Activated CD4-positive, alpha-beta memory T cell treated with anti-CD3 and anti-CD28 coated beads, Interleukin-2, amount 10 ng/mL, durations not matched to agents 7 days and 5 days (primary cell): ENCODE data around the gene ZFP36L1. TPM values are rescaled to one million over a fixed set of nuclear protein-coding genes. Genes with fewer than 3 reads are reported as not detected.

Experiments
- CTCF ChIA-PET: fragments of 350-600 bp; sonication (Branson Sonifier 250); formaldehyde crosslinking; loops from one replicate; lab custom pipeline; 2021; ENCODE audit warnings: antibody characterized with exemption, inconsistent platforms; lab: Charles Lee
- POLR2A ChIA-PET: fragments of 350-600 bp; sonication (Branson Sonifier 250); formaldehyde crosslinking; loops from one replicate; lab custom pipeline; 2021; ENCODE audit warnings: antibody characterized with exemption; lab: Charles Lee
- DNase-seq: peaks from one replicate; pipeline ENCODE4 v3.0.0-alpha.2; 2020
- H3K27ac Mint-ChIP-seq: one replicate; pipeline ENCODE4 v1.8.0; 2021; ENCODE audit warnings: mild to moderate bottlenecking, mixed read lengths
- H3K27me3 Mint-ChIP-seq: one replicate; pipeline ENCODE4 v1.8.0; 2021; ENCODE audit warnings: mixed read lengths
- H3K36me3 Mint-ChIP-seq: one replicate; pipeline ENCODE4 v1.8.0; 2021; ENCODE audit warnings: low read depth, mixed read lengths
- H3K4me1 Mint-ChIP-seq: one replicate; pipeline ENCODE4 v1.8.0; 2021; ENCODE audit warnings: mixed read lengths
- H3K4me3 Mint-ChIP-seq: one replicate; pipeline ENCODE4 v1.8.0; 2021; ENCODE audit warnings: mild to moderate bottlenecking, mixed read lengths
- H3K9me3 Mint-ChIP-seq: one replicate; pipeline ENCODE4 v1.8.0; 2021; ENCODE audit warnings: mixed read lengths
- total RNA-seq, 2 experiments: library from RNA; stranded (reverse); gene quantifications; one replicate each; pipeline ENCODE4 v1.2.3, GENCODE V29; 2021

ZFP36L1 gene
- total RNA-seq, 2 experiments from 2014 or later: 96.1 to 103 TPM

DNA sequence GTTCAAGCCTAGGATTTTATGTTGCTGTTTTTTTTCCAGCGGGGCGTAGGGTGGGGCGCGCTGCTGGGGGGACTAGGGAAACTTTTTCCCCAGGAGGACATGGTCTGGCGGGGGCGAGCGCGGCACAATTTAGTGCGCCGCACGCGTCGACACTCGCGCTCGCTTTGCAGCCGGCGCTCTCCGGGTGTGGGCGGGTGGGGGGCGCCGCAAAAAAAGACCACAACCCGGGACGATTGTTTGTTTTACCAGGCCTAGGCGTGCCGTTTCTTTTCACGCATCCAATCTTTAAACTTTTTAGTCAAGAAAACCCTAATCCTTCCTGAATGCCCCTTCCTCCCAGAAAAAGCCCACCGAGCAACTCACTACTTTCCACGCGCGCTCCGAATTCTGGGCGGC, 865 bp upstream of the ZFP36L1 start:
- CTCF ChIA-PET: interaction anchor here (1.3 to 7.1 kb wide), 4 partner anchors 13 to 545 kb away, joined by 3 to 178 read pairs (median 86); no protein-coding TSS in a partner anchor
- Mint-ChIP-seq H3K4me3 (peak overlapping the region; percentile 92), H3K9me3 (no peaks in the 10 kb centered on the region), H3K4me1 (peaks cover 47% of the 10 kb centered on the region), H3K27ac (peak overlapping the region; percentile 100), H3K36me3 (peaks cover 54% of the 10 kb centered on the region), H3K27me3 (no peaks in the 10 kb centered on the region)
- POLR2A ChIA-PET: interaction anchor here (0.6 to 12.6 kb wide), 19 partner anchors 8 to 1098 kb away, joined by 3 to 496 read pairs (median 5); partner anchors contain the start of genes ERH, RDH11 and ZFYVE26
- no peak for DNase-seq

DNA sequence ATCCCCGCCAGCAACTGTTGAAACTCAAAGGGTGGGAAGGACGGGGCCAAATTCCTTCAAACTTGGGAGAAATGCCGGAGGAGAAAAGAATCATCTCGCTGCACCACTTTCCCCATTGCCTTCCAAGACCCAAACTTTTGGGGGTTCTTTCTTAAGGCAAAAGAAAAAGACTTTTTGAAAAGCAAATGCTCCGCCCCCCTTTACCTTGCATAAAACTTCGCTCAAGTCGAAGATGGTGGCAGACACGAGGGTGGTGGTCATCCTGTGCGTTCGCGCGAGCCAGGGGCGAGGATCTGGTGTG, 239 bp downstream of the ZFP36L1 start:
- Mint-ChIP-seq H3K27me3 (no peaks in the 10 kb centered on the region), H3K9me3 (no peaks in the 10 kb centered on the region), H3K36me3 (peaks cover 64% of the 10 kb centered on the region), H3K4me3 (peak overlapping the region; percentile 92), H3K4me1 (peaks cover 52% of the 10 kb centered on the region), H3K27ac (peak overlapping the region; percentile 100)
- ChIA-PET POLR2A (interaction anchor here (0.6 to 12.6 kb wide), 24 partner anchors 10 to 1097 kb away, joined by 3 to 496 read pairs (median 5); partner anchors contain the start of genes RDH11 and ZFYVE26), CTCF (interaction anchor here (0.7 to 7.1 kb wide), 6 partner anchors 11 to 911 kb away, joined by 3 to 178 read pairs (median 24); no protein-coding TSS in a partner anchor)
- no peak for DNase-seq

DNA sequence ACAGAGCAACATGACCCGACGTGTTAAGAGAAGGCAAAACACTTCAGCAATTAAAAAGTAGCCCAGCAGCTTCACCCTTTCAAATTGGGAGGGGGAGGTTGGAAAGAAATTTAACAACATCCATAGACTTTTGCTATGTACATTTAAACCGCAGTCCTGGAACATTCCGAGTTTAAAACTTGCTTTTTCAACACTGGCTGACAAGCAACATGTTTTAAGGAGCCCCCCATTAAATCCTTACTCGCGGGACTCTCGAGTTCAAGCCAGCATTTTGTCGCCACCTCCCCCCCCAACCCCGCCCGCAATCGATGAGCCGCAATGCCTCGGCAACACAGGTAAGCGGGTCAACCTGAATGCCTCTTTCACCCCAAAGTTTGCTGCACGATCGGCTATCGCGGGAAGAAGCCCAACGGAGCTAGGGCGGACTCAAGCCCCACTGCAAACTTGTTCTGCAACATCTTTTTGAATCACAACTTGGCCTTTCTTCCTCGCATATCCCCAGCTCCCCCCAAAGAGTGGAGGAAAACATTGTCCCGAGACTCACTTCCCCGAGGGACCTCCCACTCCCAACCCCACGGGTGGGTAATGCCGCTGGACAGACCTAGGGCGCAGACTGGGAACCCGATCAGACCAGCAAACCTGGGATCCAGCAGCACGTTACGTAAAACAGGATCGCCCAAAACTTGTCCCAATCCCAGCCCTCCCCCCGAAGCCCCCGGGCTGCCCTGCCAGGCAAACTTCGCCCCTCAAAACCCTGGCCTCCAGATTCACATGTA, 777 bp downstream of the ZFP36L1 start:
- CTCF ChIA-PET: interaction anchor here (0.7 to 7.1 kb wide), 9 partner anchors 11 to 911 kb away, joined by 3 to 178 read pairs (median 4); no protein-coding TSS in a partner anchor
- Mint-ChIP-seq H3K36me3 (peaks cover 69% of the 10 kb centered on the region), H3K4me1 (peaks cover 52% of the 10 kb centered on the region), H3K27me3 (no peaks in the 10 kb centered on the region), H3K27ac (peak overlapping the region; percentile 100), H3K4me3 (peak overlapping the region; percentile 92), H3K9me3 (no peaks in the 10 kb centered on the region)
- POLR2A ChIA-PET: interaction anchor here (0.6 to 12.6 kb wide), 22 partner anchors 10 to 976 kb away, joined by 3 to 496 read pairs (median 5); partner anchors contain the start of gene ZFYVE26
- DNase-seq: peak; percentile 58

DNA sequence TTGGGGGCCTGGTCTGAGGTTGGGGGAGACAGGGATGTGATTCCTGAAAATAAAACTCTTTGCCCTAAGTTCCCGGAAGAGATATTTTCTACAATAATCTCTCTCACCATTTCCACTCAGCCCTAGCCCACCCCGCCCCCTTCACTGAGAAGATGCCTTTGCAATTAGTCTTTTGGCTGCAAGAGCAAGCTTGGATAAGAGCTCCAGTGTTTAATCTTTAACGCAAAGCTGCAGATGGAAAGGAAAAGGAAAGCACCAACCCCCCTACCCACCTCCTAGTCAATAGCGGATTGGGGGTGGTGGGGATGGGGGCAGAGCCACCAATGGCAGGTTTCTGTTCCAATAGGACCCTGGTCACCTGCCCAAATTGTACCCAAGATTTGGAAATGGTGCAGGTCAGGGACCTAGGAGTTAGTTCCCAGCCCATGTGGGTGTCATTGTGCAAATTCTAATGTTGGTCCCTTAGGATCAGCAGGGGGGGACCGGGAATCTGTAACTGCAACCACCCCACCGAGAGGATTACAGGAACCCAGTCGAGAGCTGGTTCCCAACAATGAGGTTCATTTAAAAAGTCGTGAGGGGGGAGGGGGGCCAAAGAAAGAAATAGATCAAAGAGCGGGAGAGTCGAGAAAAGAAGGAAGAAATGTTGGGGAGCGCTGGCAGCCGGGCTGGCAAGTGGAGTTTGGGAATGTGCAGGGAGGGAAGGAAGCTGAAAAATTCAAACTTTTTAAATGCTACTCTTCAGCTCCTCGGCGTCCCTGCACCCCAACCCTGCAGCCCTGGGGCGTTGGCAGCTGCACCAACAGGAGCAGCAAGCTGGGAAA, 1.6 kb downstream of the ZFP36L1 start:
- peak; percentile 36 for DNase-seq
- H3K27ac Mint-ChIP-seq: peak overlapping the region; percentile 100
- no peaks in the 10 kb centered on the region for H3K27me3 Mint-ChIP-seq
- peaks cover 71% of the 10 kb centered on the region for H3K36me3 Mint-ChIP-seq
- CTCF ChIA-PET: interaction anchor here (0.6 to 7.1 kb wide), 12 partner anchors 10 to 908 kb away, joined by 3 to 178 read pairs (median 6); no protein-coding TSS in a partner anchor
- POLR2A ChIA-PET: interaction anchor here (0.6 to 12.6 kb wide), 21 partner anchors 10 to 971 kb away, joined by 3 to 496 read pairs (median 6); no protein-coding TSS in a partner anchor
- H3K9me3 Mint-ChIP-seq: no peaks in the 10 kb centered on the region
- H3K4me3 Mint-ChIP-seq: peak overlapping the region; percentile 92
- peaks cover 52% of the 10 kb centered on the region for H3K4me1 Mint-ChIP-seq

DNA sequence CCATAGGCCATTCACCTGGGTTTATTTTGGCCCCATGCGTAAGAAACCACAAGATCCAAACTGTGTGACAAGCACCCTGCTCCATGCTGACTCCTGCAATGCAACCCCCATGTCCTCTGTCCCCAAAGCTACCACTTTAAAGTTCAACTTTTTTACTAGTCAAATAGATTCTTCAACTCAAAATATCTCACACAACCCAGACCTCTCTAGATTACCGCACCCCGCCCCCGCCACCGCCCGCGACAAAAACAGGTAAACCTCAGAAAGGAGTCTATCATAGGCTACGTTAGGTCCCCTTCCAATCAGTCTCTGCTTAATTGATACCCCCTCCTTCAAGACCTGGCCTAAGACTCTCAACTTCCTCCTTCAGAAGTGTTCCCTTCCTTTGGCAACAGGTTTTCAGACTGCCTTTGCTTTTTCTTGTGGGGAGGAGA, 2.2 kb downstream of the ZFP36L1 start:
- Mint-ChIP-seq H3K9me3 (no peaks in the 10 kb centered on the region), H3K4me1 (peaks cover 55% of the 10 kb centered on the region)

DNA sequence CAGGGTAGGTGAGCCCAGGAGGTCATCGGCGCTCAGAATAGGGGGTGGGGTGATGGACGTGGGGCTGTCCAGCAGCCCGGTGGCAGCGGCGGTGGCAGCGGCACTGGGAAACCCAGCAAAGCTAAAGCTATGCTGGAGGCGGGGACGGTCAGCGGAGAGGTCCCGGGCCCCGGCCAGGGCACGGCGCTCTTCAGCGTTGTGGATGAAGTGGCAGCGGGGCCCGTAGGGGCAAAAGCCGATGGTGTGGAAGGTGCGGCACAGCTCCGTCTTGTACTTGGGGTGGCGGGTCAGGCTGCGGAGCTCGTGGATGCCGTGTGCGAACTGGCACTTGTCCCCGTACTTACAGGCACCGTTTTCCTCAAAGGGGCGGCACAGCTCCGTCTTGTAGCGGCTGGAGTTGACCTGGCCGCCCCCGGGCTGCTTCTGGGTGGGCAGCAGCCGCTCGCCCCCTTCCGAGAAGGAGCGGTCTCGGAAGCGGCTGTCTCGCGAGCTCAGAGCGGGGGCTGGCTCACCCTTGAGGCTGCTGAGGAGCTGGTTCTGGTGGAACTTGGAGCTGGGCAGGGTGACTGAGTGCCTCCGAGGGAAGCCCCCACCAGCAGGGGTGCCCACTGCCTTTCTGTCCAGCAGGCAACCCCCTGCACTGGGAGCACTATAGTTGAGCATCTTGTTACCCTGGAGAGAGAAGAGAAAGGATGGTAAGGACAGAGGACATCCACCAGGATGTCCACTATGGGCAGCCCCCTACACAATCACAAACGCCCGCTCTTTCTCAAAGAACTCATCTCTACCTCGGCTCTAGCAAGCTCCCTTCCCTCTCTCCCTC, 2.8 kb downstream of the ZFP36L1 start:
- ChIA-PET CTCF (interaction anchor here (0.6 to 7.1 kb wide), 30 partner anchors 9 to 846 kb away, joined by 3 to 178 read pairs (median 5); no protein-coding TSS in a partner anchor), POLR2A (interaction anchor here (0.6 to 12.6 kb wide), 25 partner anchors 9 to 970 kb away, joined by 3 to 496 read pairs (median 5); no protein-coding TSS in a partner anchor)
- H3K27me3 Mint-ChIP-seq: no peaks in the 10 kb centered on the region
- peaks cover 71% of the 10 kb centered on the region for H3K36me3 Mint-ChIP-seq
- peak; percentile 38 for DNase-seq
- peak overlapping the region; percentile 92 for H3K4me3 Mint-ChIP-seq
- peaks cover 61% of the 10 kb centered on the region for H3K4me1 Mint-ChIP-seq
- H3K9me3 Mint-ChIP-seq: no peaks in the 10 kb centered on the region
- H3K27ac Mint-ChIP-seq: peak overlapping the region; percentile 100

More for the DNA sequence above, 2.2 kb downstream of the ZFP36L1 start:
- ChIA-PET CTCF (interaction anchor here (1.0 to 7.1 kb wide), 16 partner anchors 10 to 542 kb away, joined by 3 to 178 read pairs (median 8); no protein-coding TSS in a partner anchor), POLR2A (interaction anchor here (0.8 to 12.6 kb wide), 18 partner anchors 10 to 971 kb away, joined by 3 to 496 read pairs (median 8); no protein-coding TSS in a partner anchor)
- Mint-ChIP-seq H3K27me3 (no peaks in the 10 kb centered on the region), H3K4me3 (peak overlapping the region; percentile 92), H3K36me3 (peaks cover 71% of the 10 kb centered on the region), H3K27ac (peak overlapping the region; percentile 100)
- peak; percentile 62 for DNase-seq

DNA sequence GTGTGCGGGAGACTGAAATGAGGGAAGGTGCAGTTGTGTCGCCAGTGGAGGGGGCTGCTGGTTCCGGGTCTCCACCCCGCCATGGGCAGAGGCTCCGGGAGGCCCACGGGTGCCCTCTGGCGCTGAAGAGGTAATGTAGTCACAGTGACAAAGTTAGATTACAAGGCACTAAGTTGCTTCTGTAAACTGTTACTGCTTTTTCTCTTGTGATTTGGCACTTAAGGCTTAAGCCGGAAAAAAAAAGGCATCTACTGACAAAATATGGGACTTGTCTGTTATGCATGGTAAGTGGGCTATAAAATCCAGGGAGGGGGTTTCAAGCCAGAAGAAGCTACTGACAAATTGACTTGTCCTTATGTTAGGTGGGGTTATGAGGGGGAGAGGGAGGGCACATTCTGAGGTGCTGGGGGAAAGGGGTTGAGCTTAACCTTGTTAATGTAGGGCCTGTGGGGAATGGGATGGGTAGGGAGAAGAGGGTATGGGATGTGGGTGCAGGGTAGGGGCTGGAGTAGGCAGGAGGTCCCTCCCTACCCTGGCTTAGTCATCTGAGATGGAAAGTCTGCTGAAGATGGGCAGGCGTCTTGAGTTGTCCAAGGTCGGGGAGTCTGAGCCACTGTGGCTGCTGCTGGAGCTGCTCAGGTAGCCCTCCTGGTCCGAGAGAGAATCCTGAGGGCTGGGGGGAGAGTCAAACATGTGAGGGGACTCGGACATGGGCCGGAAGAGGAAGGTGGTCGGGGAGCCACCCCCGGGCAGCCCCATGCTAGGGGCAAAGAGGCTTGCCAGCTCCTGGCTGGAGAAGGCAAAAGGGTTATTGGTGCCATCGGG, 3.7 kb downstream of the ZFP36L1 start:
- Mint-ChIP-seq H3K36me3 (peaks cover 64% of the 10 kb centered on the region), H3K4me3 (peak overlapping the region; percentile 92), H3K27me3 (no peaks in the 10 kb centered on the region), H3K4me1 (peaks cover 57% of the 10 kb centered on the region), H3K9me3 (no peaks in the 10 kb centered on the region), H3K27ac (peak overlapping the region; percentile 100)
- DNase-seq: peak; percentile 91
- ChIA-PET POLR2A (interaction anchor here (0.6 to 12.6 kb wide), 25 partner anchors 7 to 969 kb away, joined by 3 to 496 read pairs (median 5); no protein-coding TSS in a partner anchor), CTCF (interaction anchor here (0.6 to 7.1 kb wide), 33 partner anchors 9 to 845 kb away, joined by 3 to 178 read pairs (median 4); no protein-coding TSS in a partner anchor)

DNA sequence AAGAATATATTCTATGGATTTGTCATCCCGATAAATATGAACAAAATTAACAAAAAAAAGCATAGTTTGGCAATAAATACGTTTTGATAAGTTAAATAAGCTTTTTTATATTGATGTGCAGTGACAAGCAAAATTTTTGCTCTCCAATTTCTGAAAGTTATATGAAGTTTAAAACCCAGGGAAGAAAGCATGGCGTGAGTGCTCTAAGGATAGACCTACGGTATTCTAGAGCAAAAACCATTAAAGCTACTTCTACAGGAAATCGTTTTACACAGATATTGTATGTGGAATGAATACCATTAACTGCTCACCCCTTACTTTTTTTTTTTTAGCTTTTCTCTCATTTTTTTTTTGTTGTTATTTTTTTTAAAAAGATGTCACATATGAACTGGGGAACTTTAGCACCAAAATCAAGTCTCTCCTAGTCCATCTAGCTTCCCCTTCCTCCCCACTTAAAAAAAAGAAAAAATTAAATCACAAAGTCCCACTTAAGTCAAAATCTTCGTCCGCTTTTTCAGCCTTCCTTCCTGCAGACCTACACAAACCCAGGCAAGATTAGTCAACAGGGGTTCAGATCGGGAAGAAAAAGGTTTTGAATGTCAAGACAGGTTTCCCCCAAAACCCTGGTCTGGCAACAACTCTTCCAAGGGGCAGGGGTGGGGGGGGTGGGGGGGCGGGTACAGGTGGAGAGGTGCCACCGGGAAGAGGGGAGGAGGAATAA, 4.4 kb downstream of the ZFP36L1 start:
- H3K4me3 Mint-ChIP-seq: peak overlapping the region; percentile 92
- no peaks in the 10 kb centered on the region for H3K9me3 Mint-ChIP-seq
- H3K36me3 Mint-ChIP-seq: peaks cover 64% of the 10 kb centered on the region
- peaks cover 57% of the 10 kb centered on the region for H3K4me1 Mint-ChIP-seq
- ChIA-PET POLR2A (interaction anchor here (0.9 to 12.6 kb wide), 19 partner anchors 8 to 578 kb away, joined by 3 to 496 read pairs (median 9); no protein-coding TSS in a partner anchor), CTCF (interaction anchor here (0.6 to 7.1 kb wide), 31 partner anchors 9 to 844 kb away, joined by 3 to 178 read pairs (median 5); no protein-coding TSS in a partner anchor)
- no peaks in the 10 kb centered on the region for H3K27me3 Mint-ChIP-seq
- peak overlapping the region; percentile 100 for H3K27ac Mint-ChIP-seq
- DNase-seq: no peak

DNA sequence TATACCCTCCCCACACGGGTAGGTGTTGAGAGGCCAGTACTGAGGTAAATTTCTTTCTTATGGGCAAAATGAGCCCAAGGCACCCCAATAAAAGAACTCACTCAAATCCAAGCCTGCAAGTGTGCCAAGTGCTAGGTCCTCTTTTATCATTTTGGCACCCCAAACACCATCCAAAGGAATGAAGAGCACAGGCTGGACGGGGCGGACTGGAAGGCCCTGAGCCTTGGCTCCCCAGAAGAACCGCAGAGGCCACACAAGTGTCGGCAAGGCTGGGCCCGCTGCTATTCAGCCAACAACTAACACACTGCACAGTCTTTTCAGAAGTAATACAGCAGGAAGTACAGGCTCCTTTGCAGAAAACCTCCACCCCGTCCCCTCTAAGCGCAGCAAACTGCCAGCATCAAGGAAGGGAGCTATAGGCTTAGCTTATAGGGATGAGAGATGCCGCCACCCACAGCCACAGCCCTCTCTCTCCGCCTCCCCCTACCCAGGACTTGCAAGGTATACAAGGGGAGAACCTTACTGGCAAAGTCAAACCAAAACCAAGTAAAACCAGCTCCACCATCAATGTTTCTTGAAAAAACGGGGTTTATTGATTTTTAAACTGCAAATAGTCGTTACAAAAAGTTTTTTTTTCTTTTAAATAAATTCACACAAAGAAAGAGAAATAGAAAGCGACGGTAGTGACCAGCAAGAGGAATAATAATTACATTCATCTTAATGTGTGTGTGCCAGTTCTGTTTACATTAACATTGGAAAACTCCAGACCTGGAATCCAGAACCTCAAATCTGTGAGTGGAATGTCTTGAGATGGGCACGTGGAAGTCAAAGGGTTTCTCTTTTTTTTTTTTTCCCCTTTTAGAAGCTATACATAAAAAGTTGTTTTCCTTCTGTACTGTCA, 5.5 kb downstream of the ZFP36L1 start:
- CTCF ChIA-PET: interaction anchor here (0.8 to 7.1 kb wide), 15 partner anchors 13 to 843 kb away, joined by 3 to 178 read pairs (median 6); no protein-coding TSS in a partner anchor
- POLR2A ChIA-PET: interaction anchor here (0.6 to 12.6 kb wide), 20 partner anchors 7 to 610 kb away, joined by 3 to 496 read pairs (median 6); no protein-coding TSS in a partner anchor
- peak; percentile 62 for DNase-seq
- no peaks in the 10 kb centered on the region for H3K27me3 Mint-ChIP-seq
- no peaks in the 10 kb centered on the region for H3K9me3 Mint-ChIP-seq
- H3K36me3 Mint-ChIP-seq: peaks cover 58% of the 10 kb centered on the region
- peak overlapping the region; percentile 88 for H3K27ac Mint-ChIP-seq
- peaks cover 68% of the 10 kb centered on the region for H3K4me1 Mint-ChIP-seq
- H3K4me3 Mint-ChIP-seq: peak overlapping the region; percentile 62
